AG09309 (cell line): Measurements from ENCODE around the gene CHSY1.

Source experiments
- DNase-seq: peaks from one replicate; pipeline ENCODE4 v3.0.0-alpha.2; 2010; ENCODE audit warnings: low read depth
- H3K4me3 ChIP-seq: 2 replicates; pipeline ENCODE4 v1.5.1; 2011; ENCODE audit warnings: mild to moderate bottlenecking, low read depth, low read length, moderate library complexity; ENCODE audit not compliant: control insufficient read depth
- CTCF ChIP-seq: IDR thresholded peaks from 2 replicates; pipeline ENCODE4 v1.5.1; 2011; ENCODE audit warnings: mild to moderate bottlenecking, low read depth, low read length, inconsistent platforms; ENCODE audit not compliant: insufficient read depth, control insufficient read depth; ENCODE audit errors: missing control alignments

CHSY1 gene

GRCh38 chr15:101204739-101205535, 46.9 kb downstream of the CHSY1 start:
- no peak overlapping the region for H3K4me3 ChIP-seq
- DNase-seq: no peak
- no peak for TF ChIP-seq CTCF

GRCh38 chr15:101203607-101204189, 48.1 kb downstream of the CHSY1 start:
- TF ChIP-seq CTCF: no peak
- no peak overlapping the region for H3K4me3 ChIP-seq
- DNase-seq: no peak

- no peak for TF ChIP-seq CTCF
- no peak for DNase-seq
Measured at GRCh38 chr15:101203029-101203573, 48.7 kb downstream of the CHSY1 start.

GRCh38 chr15:101201411-101202174, 50.3 kb downstream of the CHSY1 start:
- TF ChIP-seq CTCF: no peak
- peak; percentile 96 for DNase-seq

More at GRCh38 chr15:101203029-101203573, 48.7 kb downstream of the CHSY1 start:
- no peak overlapping the region for H3K4me3 ChIP-seq

GRCh38 chr15:101200181-101200580, 51.7 kb downstream of the CHSY1 start:
- H3K4me3 ChIP-seq: no peak overlapping the region
- TF ChIP-seq CTCF: no peak
- no peak for DNase-seq

More at GRCh38 chr15:101201411-101202174, 50.3 kb downstream of the CHSY1 start:
- no peak overlapping the region for H3K4me3 ChIP-seq

GRCh38 chr15:101198800-101199199, 53.0 kb downstream of the CHSY1 start:
- H3K4me3 ChIP-seq: no peak overlapping the region; the same call in 1 of the 2 replicates
- DNase-seq: no peak
- no peak for TF ChIP-seq CTCF
